K562 (cell line): ENCODE data around the gene OR6C76. TPM values are rescaled to one million over a fixed set of nuclear protein-coding genes. Genes with fewer than 3 reads are reported as not detected.
A peak's percentile ranks its signal among the peaks of the same experiment; 100 is the strongest.

Experiments
- ATAC-seq: fragments of 200-7000 bp; cut with Tn5 transposase; 3 replicates; pipeline ENCODE4 v1.9.1; 2020; ENCODE audit warnings: moderate library complexity
- BruUV-seq: library from RNA; stranded (reverse); fragments of 400-500 nt; replicated peaks from 2 replicates; lab custom pipeline; 2021; lab: Mats Ljungman, UMichigan
- CTCF ChIA-PET: fragments of 300-600 bp; formaldehyde crosslinking; extraction: SDS; loops from one replicate; lab custom pipeline; 2021; ENCODE audit warnings: low intra/inter-chr PET ratio; lab: Yijun Ruan, JAX
- POLR2A ChIA-PET: fragments of 300-600, 350-650 bp; sonication (Branson Sonifier 250); formaldehyde crosslinking; extraction: SDS; loops from one replicate; lab custom pipeline; 2021; ENCODE audit warnings: antibody characterized with exemption, inconsistent platforms; lab: Yijun Ruan, JAX
- DNase-seq, 4 experiments: peaks; one replicate each; pipeline versions ENCODE4 v3.0.0 to v3.0.0-alpha.2; 2011 to 2018; ENCODE audit warnings: low spot score in 3 of 4, mixed read lengths in 3 of 4; ENCODE audit errors: extremely low read depth in 1 of 4
- FAIRE-seq: peaks from 2 replicates; lab custom pipeline; 2011; peaks lifted over from hg19 to GRCh38; lab: Jason Lieb, UNC
- H2AFZ ChIP-seq: 2 replicates; pipeline ENCODE4 v1.6.0; 2011; ENCODE audit warnings: low read depth, low read length, control low read depth, inconsistent platforms
- H3K27ac ChIP-seq: fragments of 200-600 bp; 3 replicates; pipeline ENCODE4 v1.8.0; 2011; ENCODE audit warnings: low read depth, mild to moderate bottlenecking, control low read depth, inconsistent platforms, low read length, moderate library complexity, mixed read lengths; ENCODE audit errors: extremely low read depth
- H3K27me3 ChIP-seq, 2 experiments: fragments of 300-600 bp in 1 of 2; 2 replicates in 1 of 2; 3 replicates in 1 of 2; pipeline versions ENCODE4 v1.6.0 to v1.8.0; 2011; ENCODE audit warnings: inconsistent platforms in 2 of 2, low read length in 2 of 2, mild to moderate bottlenecking in 1 of 2, mixed read lengths in 1 of 2, moderate library complexity in 1 of 2; ENCODE audit not compliant: control insufficient read depth in 2 of 2, insufficient read depth in 2 of 2
- H3K36me3 ChIP-seq: fragments of 300-600 bp; 3 replicates; pipeline ENCODE4 v1.8.0; 2011; ENCODE audit warnings: mild to moderate bottlenecking, low read length, inconsistent platforms; ENCODE audit not compliant: control insufficient read depth, insufficient read depth
- H3K4me1 ChIP-seq, 2 experiments: fragments of 200-600 bp in 1 of 2; replicated peaks in 1 of 2; 2 replicates in 1 of 2; 3 replicates in 1 of 2; pipeline versions ENCODE4 v1.5.1 to v1.8.0; 2011; ENCODE audit warnings: inconsistent platforms in 2 of 2, low read length in 2 of 2, mild to moderate bottlenecking in 1 of 2, mixed read lengths in 1 of 2, moderate library complexity in 1 of 2; ENCODE audit not compliant: control insufficient read depth in 2 of 2, insufficient read depth in 2 of 2
- H3K4me2 ChIP-seq: 2 replicates; pipeline ENCODE4 v1.6.1; 2011; ENCODE audit warnings: low read length, control low read depth, inconsistent platforms, mixed read lengths; ENCODE audit not compliant: insufficient read depth
- H3K4me3 ChIP-seq: fragments of 200-600 bp; sonication (generic), shearing (Covaris generic); 2 replicates; pipeline ENCODE4 v1.5.1; 2016; ENCODE audit warnings: control low read depth, inconsistent platforms
- H3K79me2 ChIP-seq: fragments of 200-600 bp; 3 replicates; pipeline ENCODE4 v1.8.0; 2011; ENCODE audit warnings: low read length, inconsistent platforms; ENCODE audit not compliant: control insufficient read depth, insufficient read depth
- H3K9ac ChIP-seq, 2 experiments: 2 replicates each; pipeline versions ENCODE4 v1.6.0 to v1.6.1; 2011; ENCODE audit warnings: low read depth in 2 of 2, low read length in 2 of 2, control low read depth in 1 of 2, inconsistent platforms in 1 of 2, mild to moderate bottlenecking in 1 of 2, mixed read lengths in 1 of 2; ENCODE audit not compliant: insufficient read depth in 1 of 2
- H3K9me1 ChIP-seq: one replicate; pipeline ENCODE4 v1.6.0; 2011; ENCODE audit warnings: inconsistent platforms, mild to moderate bottlenecking, low read length, moderate library complexity; ENCODE audit not compliant: control insufficient read depth, insufficient read depth
- H3K9me3 ChIP-seq: replicated peaks from 2 replicates; pipeline ENCODE4 v1.5.1; 2011; ENCODE audit warnings: low read depth, low read length, inconsistent platforms; ENCODE audit not compliant: control insufficient read depth, insufficient read depth
- H4K20me1 ChIP-seq: replicated peaks from 2 replicates; pipeline ENCODE4 v1.6.1; 2011; ENCODE audit warnings: low read length, inconsistent platforms, mixed read lengths; ENCODE audit not compliant: control insufficient read depth, insufficient read depth
- CEBPG ChIP-seq, 3 experiments: fragments of 200-800 bp in 1 of 3; sonication (Bioruptor generic) in 1 of 3; sonication (generic) in 1 of 3; formaldehyde crosslinking in 1 of 3; IDR thresholded peaks in 2 of 3; conservative IDR thresholded peaks in 1 of 3; 2 replicates each; pipeline versions ENCODE4 v1.6.1 to v1.8.0; 2016 to 2022; ENCODE audit warnings: missing compliant biosample characterization in 2 of 3, missing genetic modification characterization in 2 of 3, mild to moderate bottlenecking in 1 of 3, missing genetic modification reagents in 1 of 3
- CTCF ChIP-seq, 3 experiments: IDR thresholded peaks in 2 of 3; conservative IDR thresholded peaks in 1 of 3; 2 replicates each; pipeline ENCODE4 v1.5.1; 2011 to 2012; ENCODE audit warnings: low read length in 3 of 3, mild to moderate bottlenecking in 3 of 3, control low read depth in 2 of 3, improper control_type of control experiment in 1 of 3, inconsistent platforms in 1 of 3, low read depth in 1 of 3, mixed read lengths in 1 of 3, moderate library complexity in 1 of 3; ENCODE audit not compliant: insufficient read depth in 2 of 3
- PRPF4 ChIP-seq: fragments of 200-400 bp; formaldehyde crosslinking; IDR thresholded peaks from one replicate; pipeline ENCODE4 v1.6.1; 2017; ENCODE audit warnings: low read length, low read depth, mild to moderate bottlenecking; ENCODE audit not compliant: insufficient read depth, poor library complexity, severe bottlenecking
- REST ChIP-seq, 2 experiments: fragments of 450-650 bp; formaldehyde crosslinking in 1 of 2; IDR thresholded peaks; 2 replicates each; pipeline versions ENCODE4 v1.4.0 to v1.6.1; 2014 to 2020; ENCODE audit warnings: mild to moderate bottlenecking in 2 of 2, borderline replicate concordance in 1 of 2, low read depth in 1 of 2
- STAT5A ChIP-seq: IDR thresholded peaks from 2 replicates; pipeline ENCODE4 v1.6.1; 2012; ENCODE audit warnings: low read length, inconsistent platforms, borderline replicate concordance
- ZBTB5 ChIP-seq: fragments of 450-650 bp; IDR thresholded peaks from 2 replicates; pipeline ENCODE4 v1.6.1; 2017; ENCODE audit warnings: antibody characterized with exemption
- ZNF77 ChIP-seq: fragments of 250-450 bp; sonication (Bioruptor Pico); IDR thresholded peaks from 2 replicates; pipeline ENCODE4 v1.5.0; 2020
- WGBS: fragments of 100-300 bp; shearing (Covaris generic); methylation state at CpG from one replicate; pipeline ENCODE4 v1.1.6; 2016; ENCODE audit warnings: low coverage, mixed read lengths; ENCODE audit not compliant: insufficient coverage; ENCODE audit errors: missing lambda C conversion rate; 5-methylcytosine and 5-hydroxymethylcytosine counted together
- in situ Hi-C: fragments of 300-500 bp; cut with MboI; formaldehyde crosslinking; loops from 4 replicates; pipeline ENCODE4 v1.15.0; 2018; ENCODE audit warnings: inconsistent platforms, mixed read lengths
- intact Hi-C: fragments of 100-400 bp; cut with micrococcal nuclease; formaldehyde crosslinking; loops from 2 replicates; pipeline ENCODE4 v1.14.2; 2022
- polyA plus RNA-seq, 8 experiments: library from polyadenylated mRNA; depleted of rRNA in 4 of 8; stranded (reverse) in 5 of 8; unstranded in 3 of 8; fragments of >200 nt; fragmentation: Nextera tagmentation in 2 of 8; fragmentation: Illumina TruSeq in 1 of 8; extraction: Ambion mirVana in 2 of 8; extraction: Trizol in 1 of 8; gene quantifications; 2 replicates each; pipeline versions ENCODE4 v1.2.1 to v1.2.3, GENCODE V29; 2011 to 2014; ENCODE audit warnings: inconsistent platforms in 1 of 8, missing spikeins in 1 of 8
- total RNA-seq, 7 experiments: library from RNA; depleted of rRNA in 6 of 7; stranded (reverse); fragments of >200 nt in 6 of 7; fragmentation: Illumina TruSeq in 2 of 7; extraction: Trizol in 2 of 7; gene quantifications; 2 replicates each; pipeline versions ENCODE4 v1.2.1 to v1.2.3, GENCODE V29; 2011 to 2021; ENCODE audit warnings: low replicate concordance in 1 of 7

OR6C76 gene
- total and polyA plus RNA-seq, 9 of the 15 experiments (the other 6 are each of a cell fraction or from before 2014, with no cell fraction given): not detected

GRCh38 chr12:55446326-55446725, 20.3 kb downstream of the OR6C76 start:
- POLR2A ChIA-PET: interaction anchor here (0.6 to 1.0 kb wide), 2 partner anchors 8 to 277 kb away, joined by 3 to 4 read pairs; no protein-coding TSS in a partner anchor
- in situ Hi-C loops (no loop called here), intact Hi-C loops (loop anchor here (1.0 to 10.0 kb wide), 2 partner anchors 173 to 262 kb away; no protein-coding TSS in a partner anchor)
- H3K27ac ChIP-seq: no peak overlapping the region
- H2AFZ ChIP-seq: no peak overlapping the region
- no peaks in the 10 kb centered on the region for H4K20me1 ChIP-seq
- no TSS peak for BruUV-seq
- DNase-seq (no peak), ATAC-seq (peak; percentile 40; the same call in 1 of the 3 replicates), FAIRE-seq (no peak)
- H3K9ac ChIP-seq: no peak overlapping the region
- no peaks in the 10 kb centered on the region for H3K36me3 ChIP-seq
- no peaks in the 10 kb centered on the region for H3K9me1 ChIP-seq
- no peaks in the 10 kb centered on the region for H3K4me1 ChIP-seq
- no peaks in the 10 kb centered on the region for H3K79me2 ChIP-seq
- CTCF ChIA-PET: interaction anchor here (0.5 to 2.6 kb wide), 3 partner anchors 34 to 247 kb away, joined by 3 to 25 read pairs (median 5); no protein-coding TSS in a partner anchor
- H3K4me3 ChIP-seq: no peak overlapping the region
- no peaks in the 10 kb centered on the region for H3K9me3 ChIP-seq
- H3K4me2 ChIP-seq: no peak overlapping the region
- 0% methylated on average over 5 of the region's 5 CpGs for WGBS
- H3K27me3 ChIP-seq: no peaks in the 10 kb centered on the region
- TF ChIP-seq CTCF (IDR thresholded peaks at IDR 0.05 in 2 of 3, conservative IDR thresholded peaks at IDR 0.05 in 1 of 3; ENCODE audit: insufficient read depth in 2 of 3, low read depth in 1 of 3, low read length in 3 of 3) (peak; percentile 11 to 25 (median 21); a peak in 3 of 6 replicates), STAT5A (no peak), CEBPG (CRISPR knock-in tag; IDR thresholded peaks at IDR 0.05) (no peak), CEBPG (tag; conservative IDR thresholded peaks at IDR 0.05 in 1 of 2, IDR thresholded peaks at IDR 0.05 in 1 of 2) (0 out of 4 replicates have a peak, but pooled peaks of 1 of the 2 experiments have one; percentile 28), REST (IDR thresholded peaks at IDR 0.05; ENCODE audit: borderline replicate concordance) (peak; percentile 44; the same call in 1 of the 2 replicates), REST (CRISPR knock-in tag; IDR thresholded peaks at IDR 0.05; ENCODE audit: low read depth) (no peak), PRPF4 (no peak), ZNF77 (no peak), ZBTB5 (no peak)
